ENCODE results near the gene PER3.

DNA sequence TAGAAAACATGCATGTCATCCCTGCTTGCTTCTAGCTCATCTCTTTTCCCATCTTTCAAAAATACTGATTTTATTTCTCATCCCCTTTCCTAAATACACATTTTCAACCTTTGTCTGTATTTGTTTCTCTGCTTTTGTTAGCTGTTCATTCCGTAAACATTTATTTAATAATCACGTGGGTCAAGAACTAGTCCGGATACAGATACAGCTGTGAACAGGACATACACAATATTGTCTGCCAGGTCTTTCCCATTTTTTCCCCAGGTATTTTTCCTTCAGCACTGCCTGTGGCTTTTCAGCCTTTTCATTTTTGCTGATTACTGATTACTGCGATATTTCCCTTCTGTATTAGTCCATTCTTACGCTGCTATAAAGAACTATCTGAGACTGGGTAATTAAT, 5.7 kb downstream of the PER3 start:
- TF ChIP-seq POLR2A (IDR thresholded peaks at IDR 0.05; ENCODE audit: control extremely low read depth in 1 of 2, low read depth in 2 of 2, low read length in 2 of 2) (no peak), MAX (IDR thresholded peaks at IDR 0.05) (no peak), EZH2 (IDR thresholded peaks at IDR 0.05; ENCODE audit: low read depth, low read length, severe bottlenecking) (no peak), SIN3A (conservative IDR thresholded peaks at IDR 0.05 in 1 of 2, IDR thresholded peaks at IDR 0.05 in 1 of 2; ENCODE audit: low read depth in 1 of 2, low read length in 2 of 2) (no peak), RAD21 (IDR thresholded peaks at IDR 0.05 in 1 of 2, conservative IDR thresholded peaks at IDR 0.05 in 1 of 2; ENCODE audit: low read depth in 2 of 2, low read length in 2 of 2) (no peak), SAP30 (IDR thresholded peaks at IDR 0.05; ENCODE audit: insufficient read depth, insufficient replicate concordance, low read length) (no peak), BRCA1 (IDR thresholded peaks at IDR 0.05; ENCODE audit: low read depth, low read length) (no peak), SUZ12 (IDR thresholded peaks at IDR 0.05; ENCODE audit: low read length) (no peak), USF2 (IDR thresholded peaks at IDR 0.05; ENCODE audit: low read length) (no peak), KDM1A (IDR thresholded peaks at IDR 0.05; ENCODE audit: borderline replicate concordance, low read length) (no peak), POLR2AphosphoS5 (IDR thresholded peaks at IDR 0.05; ENCODE audit: low read depth, low read length) (no peak)
- TF ChIP-seq, protein P1, sequence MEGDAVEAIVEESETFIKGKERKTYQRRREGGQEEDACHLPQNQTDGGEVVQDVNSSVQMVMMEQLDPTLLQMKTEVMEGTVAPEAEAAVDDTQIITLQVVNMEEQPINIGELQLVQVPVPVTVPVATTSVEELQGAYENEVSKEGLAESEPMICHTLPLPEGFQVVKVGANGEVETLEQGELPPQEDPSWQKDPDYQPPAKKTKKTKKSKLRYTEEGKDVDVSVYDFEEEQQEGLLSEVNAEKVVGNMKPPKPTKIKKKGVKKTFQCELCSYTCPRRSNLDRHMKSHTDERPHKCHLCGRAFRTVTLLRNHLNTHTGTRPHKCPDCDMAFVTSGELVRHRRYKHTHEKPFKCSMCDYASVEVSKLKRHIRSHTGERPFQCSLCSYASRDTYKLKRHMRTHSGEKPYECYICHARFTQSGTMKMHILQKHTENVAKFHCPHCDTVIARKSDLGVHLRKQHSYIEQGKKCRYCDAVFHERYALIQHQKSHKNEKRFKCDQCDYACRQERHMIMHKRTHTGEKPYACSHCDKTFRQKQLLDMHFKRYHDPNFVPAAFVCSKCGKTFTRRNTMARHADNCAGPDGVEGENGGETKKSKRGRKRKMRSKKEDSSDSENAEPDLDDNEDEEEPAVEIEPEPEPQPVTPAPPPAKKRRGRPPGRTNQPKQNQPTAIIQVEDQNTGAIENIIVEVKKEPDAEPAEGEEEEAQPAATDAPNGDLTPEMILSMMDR (IDR thresholded peaks at IDR 0.05; ENCODE audit: control extremely low read depth in 1 of 3, insufficient read depth in 1 of 3, low read depth in 1 of 3, low read length in 3 of 3): no peak

All from H1 (cell line).